ENCODE measurements around the gene NOS1. TPM values are rescaled to one million over a fixed set of nuclear protein-coding genes. Genes with fewer than 3 reads are reported as not detected.
A peak's percentile ranks its signal among the peaks of the same experiment; 100 is the strongest.

The NOS1 gene
- total RNA-seq, 1 experiment from 2014 or later: not detected

- no peak for DNase-seq (ENCODE audit: low spot score)
These were observed 189.3 kb downstream of the NOS1 start for GRCh38 chr12:117172168-117172567.

GRCh38 chr12:117171499-117172162 lies 189.8 kb downstream of the NOS1 start:
- DNase-seq (ENCODE audit: low spot score): no peak

GRCh38 chr12:117169548-117169947 lies 191.9 kb downstream of the NOS1 start:
- DNase-seq (ENCODE audit: low spot score): no peak

- no peak for DNase-seq (ENCODE audit: low spot score)
These were observed 192.4 kb downstream of the NOS1 start for GRCh38 chr12:117168976-117169375.

- DNase-seq (ENCODE audit: low spot score): no peak
These were observed 193.7 kb downstream of the NOS1 start for GRCh38 chr12:117167769-117168168.

- no peak for DNase-seq (ENCODE audit: low spot score)
These were observed 195.3 kb downstream of the NOS1 start for GRCh38 chr12:117166107-117166506.

GRCh38 chr12:117165342-117165741 lies 196.1 kb downstream of the NOS1 start:
- DNase-seq (ENCODE audit: low spot score): no peak

GRCh38 chr12:117162633-117163032 lies 198.8 kb downstream of the NOS1 start:
- DNase-seq (ENCODE audit: low spot score): no peak

GRCh38 chr12:117162167-117162539 lies 199.3 kb downstream of the NOS1 start:
- no peak for DNase-seq (ENCODE audit: low spot score)

- DNase-seq (ENCODE audit: low spot score): no peak
These were observed 199.8 kb downstream of the NOS1 start for GRCh38 chr12:117161460-117162166.

GRCh38 chr12:117159674-117160073 lies 201.8 kb downstream of the NOS1 start:
- no peak for DNase-seq (ENCODE audit: low spot score)

GRCh38 chr12:117158911-117159553 lies 202.4 kb downstream of the NOS1 start:
- DNase-seq (ENCODE audit: low spot score): peak; percentile 44

Other genes with a start within 250 kb of the NOS1 start
- 60.3 and 65.3 TPM in 2 replicates for gene FBXO21, start 171.2 kb downstream of the NOS1 start, total RNA-seq (2014; rRNA removed; shearing (Covaris generic))

Data from A172 (cell line).